GM12865 (cell line): ENCODE measurements around the gene TMEM198.

Experiments
- DNase-seq: peaks from one replicate; pipeline ENCODE4 v3.0.0; 2010; ENCODE audit warnings: low read depth
- H3K4me3 ChIP-seq: 2 replicates; pipeline ENCODE4 v1.5.1; 2011; ENCODE audit warnings: mild to moderate bottlenecking, low read depth, low read length, control low read depth
- TF ChIP-seq, protein P1 (sequence below): IDR thresholded peaks from 2 replicates; pipeline ENCODE4 v1.5.1; 2011; ENCODE audit warnings: low read length, control low read depth, low read depth, inconsistent platforms; ENCODE audit not compliant: insufficient read depth; ENCODE audit errors: missing control alignments

TMEM198 gene

DNA sequence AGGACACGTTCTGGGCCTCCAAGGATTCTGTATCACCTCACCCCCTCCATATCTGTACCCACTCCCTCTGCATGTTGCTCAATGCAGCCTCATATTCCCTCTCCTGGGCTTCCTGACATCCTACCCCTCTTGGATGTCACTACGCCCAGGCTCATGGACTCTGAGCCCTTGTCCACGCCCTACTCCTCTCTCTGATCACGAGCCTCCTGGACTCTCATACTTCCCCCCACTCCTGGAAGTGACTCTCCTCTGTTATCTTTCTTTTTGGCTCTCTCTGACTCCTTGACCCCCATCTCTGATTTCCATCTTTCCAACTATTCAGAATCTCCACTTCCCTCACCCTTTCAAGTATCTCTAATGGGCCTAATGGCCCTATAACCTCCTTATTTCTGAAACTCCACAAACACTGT is 2.1 kb downstream of the TMEM198 start:
- no peak for DNase-seq

DNA sequence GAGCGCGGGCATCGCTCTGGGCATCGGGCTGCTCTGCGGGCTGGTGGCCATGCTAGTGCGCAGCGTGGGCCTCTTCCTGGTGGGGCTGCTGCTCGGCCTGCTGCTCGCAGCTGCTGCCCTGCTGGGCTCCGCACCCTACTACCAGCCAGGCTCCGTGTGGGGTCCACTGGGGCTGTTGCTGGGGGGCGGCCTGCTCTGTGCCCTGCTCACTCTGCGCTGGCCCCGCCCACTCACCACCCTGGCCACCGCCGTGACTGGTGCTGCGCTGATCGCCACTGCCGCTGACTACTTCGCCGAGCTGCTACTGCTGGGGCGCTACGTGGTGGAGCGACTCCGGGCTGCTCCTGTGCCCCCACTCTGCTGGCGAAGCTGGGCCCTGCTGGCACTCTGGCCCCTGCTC is 3.8 kb downstream of the TMEM198 start:
- H3K4me3 ChIP-seq, result no peak overlapping the region
- TF ChIP-seq, protein P1, sequence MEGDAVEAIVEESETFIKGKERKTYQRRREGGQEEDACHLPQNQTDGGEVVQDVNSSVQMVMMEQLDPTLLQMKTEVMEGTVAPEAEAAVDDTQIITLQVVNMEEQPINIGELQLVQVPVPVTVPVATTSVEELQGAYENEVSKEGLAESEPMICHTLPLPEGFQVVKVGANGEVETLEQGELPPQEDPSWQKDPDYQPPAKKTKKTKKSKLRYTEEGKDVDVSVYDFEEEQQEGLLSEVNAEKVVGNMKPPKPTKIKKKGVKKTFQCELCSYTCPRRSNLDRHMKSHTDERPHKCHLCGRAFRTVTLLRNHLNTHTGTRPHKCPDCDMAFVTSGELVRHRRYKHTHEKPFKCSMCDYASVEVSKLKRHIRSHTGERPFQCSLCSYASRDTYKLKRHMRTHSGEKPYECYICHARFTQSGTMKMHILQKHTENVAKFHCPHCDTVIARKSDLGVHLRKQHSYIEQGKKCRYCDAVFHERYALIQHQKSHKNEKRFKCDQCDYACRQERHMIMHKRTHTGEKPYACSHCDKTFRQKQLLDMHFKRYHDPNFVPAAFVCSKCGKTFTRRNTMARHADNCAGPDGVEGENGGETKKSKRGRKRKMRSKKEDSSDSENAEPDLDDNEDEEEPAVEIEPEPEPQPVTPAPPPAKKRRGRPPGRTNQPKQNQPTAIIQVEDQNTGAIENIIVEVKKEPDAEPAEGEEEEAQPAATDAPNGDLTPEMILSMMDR, result no peak
- DNase-seq, result no peak

More for the DNA sequence above, 2.1 kb downstream of the TMEM198 start:
- TF ChIP-seq, protein P1, result no peak
- H3K4me3 ChIP-seq, result no peak overlapping the region

DNA sequence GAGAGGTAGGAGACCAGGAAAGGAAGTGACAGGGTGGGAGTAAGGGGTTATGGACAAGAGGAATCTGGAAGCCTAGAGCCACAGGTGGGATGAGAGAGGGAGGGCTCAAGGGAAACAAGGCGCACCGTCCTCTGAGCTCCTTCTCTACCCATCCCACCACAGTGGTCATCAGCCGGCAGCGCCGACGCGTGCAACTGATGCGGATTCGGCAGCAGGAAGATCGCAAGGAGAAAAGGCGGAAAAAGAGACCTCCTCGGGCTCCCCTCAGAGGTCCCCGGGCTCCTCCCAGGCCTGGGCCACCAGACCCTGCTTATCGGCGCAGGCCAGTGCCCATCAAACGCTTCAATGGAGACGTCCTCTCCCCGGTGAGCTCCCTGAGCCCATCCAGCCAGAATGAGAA is 5.2 kb downstream of the TMEM198 start:
- no peak for DNase-seq
- TF ChIP-seq, protein P1, result no peak
- no peak overlapping the region for H3K4me3 ChIP-seq

DNA sequence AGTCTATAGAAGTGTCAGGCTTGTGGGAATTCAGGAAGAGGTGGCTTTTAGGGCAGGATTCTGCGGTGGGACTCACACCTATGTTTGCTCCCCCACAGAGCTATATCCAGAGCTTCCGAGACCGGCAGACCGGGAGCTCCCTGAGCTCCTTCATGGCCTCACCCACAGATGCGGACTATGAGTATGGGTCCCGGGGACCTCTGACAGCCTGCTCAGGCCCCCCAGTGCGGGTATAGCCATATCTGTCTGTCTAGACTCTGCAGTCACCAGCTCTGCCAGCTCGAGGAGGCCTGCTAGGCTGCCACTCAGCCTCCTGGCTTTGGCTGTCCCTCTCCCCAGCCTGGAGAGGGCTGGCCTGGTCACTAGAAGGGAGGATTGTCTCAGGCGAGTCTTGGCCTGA is 5.8 kb downstream of the TMEM198 start:
- no peak overlapping the region for H3K4me3 ChIP-seq
- TF ChIP-seq, protein P1, result no peak
- DNase-seq, result no peak

DNA sequence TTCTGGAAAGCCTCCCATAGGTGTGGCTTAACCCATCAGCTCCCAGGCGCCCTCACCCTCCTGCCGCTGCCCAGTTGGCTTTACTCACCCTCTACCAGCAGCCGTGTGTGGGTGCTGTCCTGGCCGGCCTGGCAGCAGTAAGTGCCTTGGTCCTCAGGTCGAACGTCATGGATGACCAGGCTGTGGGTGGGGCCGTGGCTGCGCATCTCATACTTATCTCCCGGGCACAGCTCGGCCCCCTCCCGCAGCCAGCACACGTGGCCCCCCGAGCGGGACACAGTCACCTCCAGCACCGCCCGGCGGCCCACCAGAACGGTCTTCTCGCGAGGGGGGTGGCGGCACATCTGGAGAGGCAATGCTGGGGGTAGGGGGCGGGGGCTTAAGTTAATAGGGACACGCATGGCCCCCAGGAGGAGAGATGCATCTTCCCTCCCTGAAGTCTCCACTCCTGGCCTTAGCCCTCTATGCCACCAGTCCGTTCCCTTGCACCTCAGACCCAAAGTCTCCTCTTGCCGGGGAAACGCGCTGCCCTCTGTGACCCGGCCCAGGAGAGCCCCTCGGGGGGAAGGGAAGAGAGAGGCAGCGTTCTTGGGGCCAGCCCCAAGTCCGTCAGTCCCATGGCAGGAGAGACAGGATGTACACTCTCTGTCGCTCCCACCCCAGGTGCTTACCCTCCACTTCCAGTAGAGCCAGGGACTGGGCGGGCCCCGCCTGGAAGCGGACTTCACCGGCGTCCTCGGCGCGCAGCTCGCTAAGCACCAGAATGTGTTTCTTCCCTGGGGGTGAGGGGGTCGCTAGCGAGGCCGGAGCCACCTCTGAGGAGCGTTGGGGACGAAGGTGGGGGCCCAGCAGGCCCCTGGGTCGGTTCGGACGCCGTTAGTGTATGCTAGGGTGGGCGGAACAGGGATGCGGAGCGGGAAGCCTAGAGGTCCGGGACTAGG is 7.9 kb downstream of the TMEM198 start:
- TF ChIP-seq, protein P1, result no peak
- peak overlapping the region; percentile 45; the same call in 1 of the 2 replicates for H3K4me3 ChIP-seq
- DNase-seq, result no peak

DNA sequence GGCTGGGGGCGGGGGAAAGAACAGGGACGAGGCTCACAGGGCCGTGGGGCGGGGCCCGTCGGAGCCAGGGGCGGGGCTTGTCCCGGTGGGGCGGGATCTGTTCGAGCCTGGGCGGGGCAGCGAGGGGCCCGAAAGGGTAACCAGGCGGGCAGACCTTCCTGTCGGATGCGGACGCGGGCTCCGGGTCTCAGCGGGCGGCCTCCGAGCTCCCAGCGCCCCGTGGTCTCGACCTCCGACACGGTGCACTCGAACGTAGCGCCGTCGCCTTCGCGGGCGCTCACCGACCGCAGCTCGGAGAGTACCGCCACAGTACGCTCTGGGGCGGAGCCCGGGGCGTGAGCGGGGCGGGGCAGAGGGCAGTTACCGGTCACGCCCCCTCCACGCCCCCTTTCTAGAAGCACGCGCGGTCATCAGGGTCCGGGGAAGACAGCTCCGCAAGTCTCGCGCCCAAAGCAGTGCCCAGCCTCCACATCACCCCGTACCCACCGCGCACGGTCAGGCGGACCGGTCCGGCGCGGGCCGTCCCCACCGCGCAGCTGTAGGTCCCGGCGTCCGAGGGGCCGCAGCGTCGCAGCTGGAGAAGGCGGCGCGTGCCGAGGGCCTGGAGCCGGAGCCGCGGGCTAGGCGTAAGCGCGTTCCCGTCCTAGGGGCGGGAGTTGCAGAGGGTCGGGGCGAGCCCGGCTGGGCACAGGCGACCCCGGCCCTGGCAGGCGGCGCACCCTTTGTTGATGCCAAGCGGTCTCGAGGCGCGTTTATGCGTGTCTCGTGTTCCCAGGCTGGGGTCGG is 8.7 kb downstream of the TMEM198 start:
- peak overlapping the region; percentile 45 for H3K4me3 ChIP-seq

More for the DNA sequence above, 8.7 kb downstream of the TMEM198 start:
- TF ChIP-seq, protein P1, result no peak
- peak; percentile 76 for DNase-seq
